Kidney tubule cell (primary cell): Measurements from ENCODE around the gene GTF2I.
"Not testable (repeated sequence)": the region's sequence is repeated elsewhere in the genome, so short reads cannot be mapped to it uniquely, and the experiment has no call there.

Source experiments
- DNase-seq: peaks from one replicate; pipeline ENCODE4 v3.0.0-alpha.2; 2018; ENCODE audit warnings: low spot score

Gene GTF2I

DNA sequence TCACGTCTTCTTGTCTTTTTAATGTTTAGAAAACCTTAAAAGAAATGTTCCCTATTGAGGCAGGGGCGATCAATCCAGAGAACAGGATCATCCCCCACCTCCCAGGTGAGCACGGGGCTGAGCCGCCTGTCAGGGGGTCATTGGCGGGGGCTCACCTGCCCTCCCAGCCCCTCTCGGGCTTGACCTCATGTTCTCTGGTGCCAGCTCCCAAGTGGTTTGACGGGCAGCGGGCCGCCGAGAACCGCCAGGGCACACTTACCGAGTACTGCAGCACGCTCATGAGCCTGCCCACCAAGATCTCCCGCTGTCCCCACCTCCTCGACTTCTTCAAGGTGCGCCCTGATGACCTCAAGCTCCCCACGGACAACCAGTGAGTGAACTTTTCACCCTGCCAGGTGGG lies 121.5 kb downstream of the GTF2I start:
- DNase-seq: not testable (repeated sequence)

DNA sequence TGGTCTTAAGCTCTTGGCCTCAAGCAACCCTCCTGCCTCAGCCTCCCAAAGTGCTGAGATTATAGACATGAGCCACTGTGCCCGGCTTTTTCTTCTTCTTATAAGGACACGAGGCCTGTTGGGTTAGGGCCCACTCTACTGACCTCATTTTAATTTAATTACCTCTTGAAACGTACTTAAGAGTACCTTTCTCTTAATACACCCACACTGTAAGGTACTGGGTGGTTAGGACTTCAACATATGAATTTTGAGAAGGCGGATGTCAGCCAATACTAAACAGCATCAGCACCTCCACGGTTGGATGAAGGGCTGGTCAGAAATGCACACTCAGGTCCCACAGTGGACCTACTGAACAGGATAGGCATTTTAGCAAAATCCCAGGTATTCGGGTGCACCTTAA lies 124.2 kb downstream of the GTF2I start:
- DNase-seq: not testable (repeated sequence)

DNA sequence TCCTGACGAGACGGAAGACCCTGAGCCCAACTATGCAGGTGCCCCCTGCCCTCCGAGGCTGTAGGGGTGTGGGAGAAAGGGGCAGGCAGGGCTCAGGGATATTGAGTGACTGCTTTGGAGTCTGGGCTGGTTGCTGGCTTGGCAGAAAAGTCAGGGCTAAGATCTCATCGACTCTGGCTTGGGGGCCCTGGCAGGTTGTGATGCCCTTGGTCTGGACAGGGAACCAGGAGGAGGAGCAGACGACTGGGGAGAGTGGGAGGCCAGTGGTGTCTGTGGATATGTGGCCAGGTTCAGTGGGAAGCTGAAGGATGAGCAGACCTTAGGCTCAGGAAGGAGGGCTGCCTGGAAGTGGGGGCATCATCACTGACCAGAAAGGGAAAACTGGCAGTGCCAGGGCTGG lies 126.1 kb downstream of the GTF2I start:
- peak; percentile 0 for DNase-seq

DNA sequence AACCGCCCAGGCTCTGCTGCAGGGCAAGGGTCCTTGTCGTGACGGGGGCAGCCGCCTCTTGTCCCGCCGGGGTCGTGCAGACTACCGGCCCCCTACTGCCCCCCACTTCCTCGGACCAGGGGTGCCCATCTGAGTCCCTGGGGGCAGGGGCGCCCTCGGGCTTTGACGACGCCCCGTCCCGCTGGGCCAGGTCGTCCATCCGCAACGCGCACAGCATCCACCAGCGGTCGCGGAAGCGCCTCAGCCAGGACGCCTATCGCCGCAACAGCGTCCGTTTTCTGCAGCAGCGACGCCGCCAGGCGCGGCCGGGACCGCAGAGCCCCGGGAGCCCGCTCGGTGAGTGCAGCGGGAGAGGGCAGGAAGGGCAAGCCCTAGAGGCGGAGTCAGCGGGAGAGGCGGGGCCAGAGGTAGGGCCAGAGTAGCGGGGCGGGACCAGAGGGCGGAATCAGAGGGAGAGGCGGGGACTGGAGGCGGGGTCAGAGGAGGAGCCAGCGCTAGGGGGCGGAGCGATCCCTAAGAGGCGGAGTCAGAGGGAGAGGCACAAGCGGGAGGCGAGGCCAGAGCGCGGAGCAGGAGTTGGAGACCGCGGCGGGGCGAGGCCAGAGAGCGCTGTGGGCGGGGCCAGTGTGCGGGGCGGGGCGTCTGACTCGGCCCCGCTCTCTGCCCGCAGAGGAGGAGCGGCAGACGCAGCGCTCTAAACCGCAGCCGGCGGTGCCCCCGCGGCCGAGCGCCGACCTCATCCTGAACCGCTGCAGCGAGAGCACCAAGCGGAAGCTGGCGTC lies 131.0 kb downstream of the GTF2I start:
- peak; percentile 87 for DNase-seq

DNA sequence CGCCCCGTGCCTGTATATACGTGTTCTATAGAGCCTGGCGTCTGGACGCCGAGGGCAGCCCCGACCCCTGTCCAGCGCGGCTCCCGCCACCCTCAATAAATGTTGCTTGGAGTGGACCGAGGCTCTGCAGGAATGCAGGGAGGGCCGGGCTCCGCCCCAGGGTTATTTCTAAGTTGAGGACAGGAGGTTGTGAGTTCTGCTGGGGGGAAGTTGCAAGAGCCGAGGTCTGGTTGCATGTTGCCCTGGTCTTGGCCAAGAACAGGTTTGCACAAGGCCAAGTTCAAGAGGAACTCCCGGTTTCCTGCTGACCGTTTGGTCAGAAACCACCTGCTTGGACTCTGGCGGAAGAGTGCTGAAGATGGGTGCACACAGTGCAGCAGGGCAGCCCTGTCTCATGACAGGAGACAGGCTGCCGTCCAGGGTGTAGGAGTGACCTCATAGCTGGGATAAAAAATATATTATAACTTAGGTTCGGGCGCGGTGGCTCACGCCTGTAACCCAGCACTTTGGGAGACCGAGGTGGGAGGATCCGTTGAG lies 131.8 kb downstream of the GTF2I start:
- DNase-seq: not testable (repeated sequence)

DNA sequence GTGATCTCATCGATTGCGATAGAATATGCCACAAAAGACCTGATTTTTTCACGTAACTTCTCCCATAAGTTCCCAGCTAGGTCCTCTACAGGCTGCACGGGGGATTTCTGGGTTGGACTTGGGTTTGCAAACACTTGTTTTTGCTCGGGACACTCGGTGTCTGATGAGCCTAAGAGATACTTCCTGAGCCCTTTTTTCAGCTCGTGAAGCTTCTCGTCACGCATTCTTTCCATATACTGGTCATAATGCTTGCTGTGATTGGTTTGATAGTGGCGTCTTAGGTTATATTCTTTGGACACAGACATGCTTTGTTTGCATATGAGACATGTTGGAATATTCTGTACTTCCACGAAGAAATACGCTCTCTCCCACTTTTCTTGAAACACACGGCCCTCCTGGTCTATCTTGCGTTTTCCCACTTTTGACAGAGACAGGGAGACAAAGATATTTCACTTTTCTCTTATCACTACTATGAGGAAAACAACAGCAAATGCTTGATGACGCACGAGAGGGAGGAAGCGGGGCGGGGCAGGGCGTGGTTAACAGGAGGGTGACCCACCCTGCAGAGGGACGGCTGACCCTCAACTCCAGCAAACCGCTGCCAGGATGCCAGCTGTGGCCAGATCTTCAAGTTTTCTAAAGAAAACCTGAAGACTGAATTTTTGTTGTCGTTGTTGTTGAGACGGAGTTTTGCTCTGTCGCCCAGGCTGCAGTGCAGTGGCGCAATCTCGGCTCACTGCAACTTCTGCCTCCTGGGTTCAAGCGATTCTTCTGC lies 140.5 kb downstream of the GTF2I start:
- DNase-seq: not testable (repeated sequence)

DNA sequence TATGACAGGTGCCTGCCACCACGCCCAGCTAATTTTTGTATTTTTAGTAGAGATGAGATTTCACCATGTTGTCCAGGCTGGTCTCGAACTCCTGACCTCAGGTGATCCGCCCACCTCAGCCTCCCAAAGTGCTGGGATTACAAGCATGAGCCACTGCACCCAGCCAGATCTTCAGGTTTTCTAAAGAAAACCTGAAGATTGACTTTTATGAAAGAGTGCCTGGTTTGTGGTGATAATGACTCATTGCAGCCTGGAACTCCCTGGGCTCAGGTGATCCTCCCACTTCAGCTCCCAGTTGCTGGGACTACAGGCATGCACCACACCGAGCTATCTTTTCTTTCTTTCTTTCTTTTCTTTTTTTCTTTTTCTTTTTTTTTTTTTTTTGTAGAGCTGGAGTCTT lies 141.1 kb downstream of the GTF2I start:
- not testable (repeated sequence) for DNase-seq
